ENCODE data around the gene F8A3. TPM values are rescaled to one million over a fixed set of nuclear protein-coding genes. Genes with fewer than 3 reads are reported as not detected.
"Not testable (repeated sequence)": the region's sequence is repeated elsewhere in the genome, so short reads cannot be mapped to it uniquely, and the experiment has no call there.

F8A3 gene
- polyA plus RNA-seq = 10 to 100 TPM in 1 of 3 donors, 1 to 10 TPM in 2; 1.7 to 28.0 (median 3.1) TPM

GRCh38 chrX:155458471-155458870, at the start of gene F8A3:
Gene F8A3 (minus strand): TSS chrX:155458620. CDS start chrX:155458600, 20 bp downstream.
- not testable (repeated sequence) for H3K9me3 Mint-ChIP-seq; H3K4me1 Mint-ChIP-seq; H3K27ac Mint-ChIP-seq; H3K27me3 Mint-ChIP-seq (ENCODE audit: low read depth in 3 of 3); H3K36me3 Mint-ChIP-seq; H3K4me3 Mint-ChIP-seq; DNase-seq

- Mint-ChIP-seq H3K27me3 (ENCODE audit: low read depth in 3 of 3) (peaks cover 0 to 1% (median 0%) of the 10 kb centered on the region in 3 donors), H3K4me1 (no peaks in the 10 kb centered on the region), H3K27ac (no peak overlapping the region), H3K4me3 (no peak overlapping the region), H3K36me3 (peaks cover 0 to 26% (median 6%) of the 10 kb centered on the region in 3 donors), H3K9me3 (no peaks in the 10 kb centered on the region)
- no peak for DNase-seq
Measured at GRCh38 chrX:155505296-155505695, 46.9 kb upstream of the F8A3 start.

GRCh38 chrX:155495134-155495533, 36.7 kb upstream of the F8A3 start:
- not testable (repeated sequence) for DNase-seq

GRCh38 chrX:155491421-155491820, 33.0 kb upstream of the F8A3 start:
- H3K9me3 Mint-ChIP-seq; DNase-seq; H3K27me3 Mint-ChIP-seq (ENCODE audit: low read depth in 3 of 3); H3K4me3 Mint-ChIP-seq; H3K4me1 Mint-ChIP-seq; H3K36me3 Mint-ChIP-seq; H3K27ac Mint-ChIP-seq: not testable (repeated sequence)

More at GRCh38 chrX:155495134-155495533, 36.7 kb upstream of the F8A3 start:
- H3K9me3 Mint-ChIP-seq; H3K27me3 Mint-ChIP-seq (ENCODE audit: low read depth in 3 of 3); H3K4me1 Mint-ChIP-seq; H3K36me3 Mint-ChIP-seq; H3K4me3 Mint-ChIP-seq; H3K27ac Mint-ChIP-seq: not testable (repeated sequence)

GRCh38 chrX:155477136-155477535, 18.7 kb upstream of the F8A3 start:
- H3K27ac Mint-ChIP-seq; DNase-seq; H3K4me3 Mint-ChIP-seq; H3K27me3 Mint-ChIP-seq (ENCODE audit: low read depth in 3 of 3); H3K4me1 Mint-ChIP-seq; H3K36me3 Mint-ChIP-seq; H3K9me3 Mint-ChIP-seq: not testable (repeated sequence)

- not testable (repeated sequence) for H3K36me3 Mint-ChIP-seq; DNase-seq; H3K9me3 Mint-ChIP-seq; H3K27ac Mint-ChIP-seq; H3K4me3 Mint-ChIP-seq; H3K27me3 Mint-ChIP-seq (ENCODE audit: low read depth in 3 of 3); H3K4me1 Mint-ChIP-seq
Measured at GRCh38 chrX:155466269-155466938, 8.0 kb upstream of the F8A3 start.

GRCh38 chrX:155460501-155460900, 2.1 kb upstream of the F8A3 start:
- DNase-seq, H3K4me1 Mint-ChIP-seq, H3K4me3 Mint-ChIP-seq: not testable (repeated sequence)

GRCh38 chrX:155457761-155458447, 516 bp downstream of the F8A3 start:
- not testable (repeated sequence) for H3K27me3 Mint-ChIP-seq (ENCODE audit: low read depth in 3 of 3); H3K4me3 Mint-ChIP-seq; H3K36me3 Mint-ChIP-seq; H3K9me3 Mint-ChIP-seq; H3K27ac Mint-ChIP-seq; DNase-seq
- H3K4me1 Mint-ChIP-seq = peaks cover 4 to 10% of the 10 kb centered on the region in 2 donors

More at GRCh38 chrX:155460501-155460900, 2.1 kb upstream of the F8A3 start:
- H3K36me3 Mint-ChIP-seq; H3K27me3 Mint-ChIP-seq (ENCODE audit: low read depth in 3 of 3); H3K27ac Mint-ChIP-seq; H3K9me3 Mint-ChIP-seq: not testable (repeated sequence)

- peaks cover 0 to 5% (median 0%) of the 10 kb centered on the region in 3 donors for H3K36me3 Mint-ChIP-seq
- peaks cover 0 to 2% (median 1%) of the 10 kb centered on the region in 3 donors for H3K27me3 Mint-ChIP-seq (ENCODE audit: low read depth in 3 of 3)
- H3K9me3 Mint-ChIP-seq = peaks cover 0 to 10% (median 1%) of the 10 kb centered on the region in 6 donors
- DNase-seq = no peak
- H3K4me1 Mint-ChIP-seq = no peaks in the 10 kb centered on the region
- no peak overlapping the region for H3K4me3 Mint-ChIP-seq
- H3K27ac Mint-ChIP-seq = no peak overlapping the region
Measured at GRCh38 chrX:155441097-155441496, 17.3 kb downstream of the F8A3 start.

- Mint-ChIP-seq H3K36me3 (no peaks in the 10 kb centered on the region), H3K27me3 (ENCODE audit: low read depth in 3 of 3) (peaks cover 0 to 2% (median 0%) of the 10 kb centered on the region in 3 donors), H3K4me3 (no peak overlapping the region), H3K9me3 (peaks cover 0 to 1% (median 0%) of the 10 kb centered on the region in 6 donors), H3K4me1 (no peaks in the 10 kb centered on the region), H3K27ac (no peak overlapping the region)
- DNase-seq = no peak
Measured at GRCh38 chrX:155435744-155436112, 22.7 kb downstream of the F8A3 start.

GRCh38 chrX:155434906-155435743, 23.3 kb downstream of the F8A3 start:
- Mint-ChIP-seq H3K36me3 (no peaks in the 10 kb centered on the region), H3K4me1 (no peaks in the 10 kb centered on the region), H3K27me3 (ENCODE audit: low read depth in 3 of 3) (peaks cover 0 to 2% (median 0%) of the 10 kb centered on the region in 3 donors), H3K27ac (no peak overlapping the region), H3K4me3 (no peak overlapping the region), H3K9me3 (peaks cover 0 to 2% (median 0%) of the 10 kb centered on the region in 6 donors)
- no peak for DNase-seq

- Mint-ChIP-seq H3K27ac (no peak overlapping the region), H3K27me3 (ENCODE audit: low read depth in 3 of 3) (peaks cover 0 to 3% (median 1%) of the 10 kb centered on the region in 3 donors), H3K4me3 (no peak overlapping the region), H3K36me3 (no peaks in the 10 kb centered on the region), H3K4me1 (no peaks in the 10 kb centered on the region), H3K9me3 (no peaks in the 10 kb centered on the region)
- DNase-seq = no peak
Measured at GRCh38 chrX:155417769-155418168, 40.7 kb downstream of the F8A3 start.

All from immature natural killer cell (primary cell).